Endothelial cell (in vitro differentiated cells): ENCODE measurements around the gene AGBL4. TPM values are rescaled to one million over a fixed set of nuclear protein-coding genes. Genes with fewer than 3 reads are reported as not detected.

ENCODE experiments used
- DNase-seq: peaks from one replicate; pipeline ENCODE4 v3.0.0; 2021; ENCODE audit warnings: low spot score
- H3K27ac Mint-ChIP-seq: one replicate; pipeline ENCODE4 v1.8.0; 2021; ENCODE audit warnings: mixed read lengths, inconsistent platforms; ENCODE audit not compliant: unreplicated experiment
- H3K27me3 Mint-ChIP-seq: one replicate; pipeline ENCODE4 v1.8.0; 2021; ENCODE audit warnings: mild to moderate bottlenecking, moderate library complexity, mixed read lengths, inconsistent platforms; ENCODE audit not compliant: unreplicated experiment
- H3K36me3 Mint-ChIP-seq: one replicate; pipeline ENCODE4 v1.8.0; 2021; ENCODE audit warnings: mild to moderate bottlenecking, low read depth, mixed read lengths, inconsistent platforms; ENCODE audit not compliant: unreplicated experiment
- H3K4me1 Mint-ChIP-seq: one replicate; pipeline ENCODE4 v1.8.0; 2021; ENCODE audit warnings: mild to moderate bottlenecking, mixed read lengths, inconsistent platforms; ENCODE audit not compliant: unreplicated experiment
- H3K4me3 Mint-ChIP-seq: one replicate; pipeline ENCODE4 v1.8.0; 2021; ENCODE audit warnings: mild to moderate bottlenecking, mixed read lengths, inconsistent platforms; ENCODE audit not compliant: unreplicated experiment
- H3K9me3 Mint-ChIP-seq: one replicate; pipeline ENCODE4 v1.8.0; 2021; ENCODE audit warnings: mixed read lengths, inconsistent platforms; ENCODE audit not compliant: unreplicated experiment
- CTCF ChIP-seq: fragments of 200-600 bp; sonication (generic); IDR thresholded peaks from one replicate; pipeline ENCODE4 v1.5.0; 2021; ENCODE audit warnings: antibody characterized with exemption; ENCODE audit not compliant: unreplicated experiment
- total RNA-seq: library from RNA; stranded (reverse); fragmentation: NEBNext Ultra II Directional; extraction: Animal tissue kit (Norgen Biotek cat#: 25700); gene quantifications from one replicate; pipeline ENCODE4 v1.2.1, GENCODE V29; 2021; ENCODE audit not compliant: unreplicated experiment

The AGBL4 gene
- total RNA-seq, 1 donor from 2014 or later = 0.51 TPM

DNA sequence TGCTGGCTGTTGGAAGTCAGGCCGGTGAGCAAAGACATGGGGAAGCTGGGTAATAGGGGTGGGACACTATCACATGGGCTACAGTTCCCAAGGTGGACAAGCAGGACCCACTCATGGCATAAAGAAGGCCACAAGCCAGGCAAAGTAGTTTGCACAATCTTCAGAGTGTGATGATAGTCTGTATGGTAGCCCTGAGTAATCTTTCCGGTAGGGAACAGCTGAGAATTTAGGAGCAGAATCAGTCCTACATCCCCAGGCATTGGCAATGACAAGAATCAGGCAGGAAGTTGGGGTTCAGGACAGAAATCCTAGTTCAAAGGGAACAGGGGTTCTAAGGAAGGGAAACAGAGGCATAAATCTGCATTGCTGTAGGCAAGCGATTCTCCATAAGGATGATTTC, 1527.8 kb downstream of the AGBL4 start:
- Mint-ChIP-seq H3K4me1 (peaks cover 30% of the 10 kb centered on the region), H3K9me3 (no peaks in the 10 kb centered on the region), H3K27me3 (peaks cover 4% of the 10 kb centered on the region), H3K36me3 (no peaks in the 10 kb centered on the region), H3K4me3 (no peak overlapping the region), H3K27ac (no peak overlapping the region)
- DNase-seq = no peak
- TF ChIP-seq CTCF = no peak

GRCh38 chr1:48495166-48495565, 1528.6 kb downstream of the AGBL4 start:
- Mint-ChIP-seq H3K4me3 (no peak overlapping the region), H3K9me3 (no peaks in the 10 kb centered on the region), H3K27me3 (peaks cover 1% of the 10 kb centered on the region), H3K36me3 (no peaks in the 10 kb centered on the region), H3K27ac (no peak overlapping the region), H3K4me1 (peaks cover 23% of the 10 kb centered on the region)
- DNase-seq = no peak
- TF ChIP-seq CTCF = no peak

- no peaks in the 10 kb centered on the region for H3K9me3 Mint-ChIP-seq
- H3K27me3 Mint-ChIP-seq = peaks cover 1% of the 10 kb centered on the region
- no peak for DNase-seq
- no peak overlapping the region for H3K4me3 Mint-ChIP-seq
- H3K36me3 Mint-ChIP-seq = no peaks in the 10 kb centered on the region
- TF ChIP-seq CTCF = no peak
- H3K27ac Mint-ChIP-seq = no peak overlapping the region
- H3K4me1 Mint-ChIP-seq = peaks cover 15% of the 10 kb centered on the region
Measured at GRCh38 chr1:48493970-48494769, 1529.6 kb downstream of the AGBL4 start.

GRCh38 chr1:48493041-48493440, 1530.7 kb downstream of the AGBL4 start:
- Mint-ChIP-seq H3K4me3 (no peak overlapping the region), H3K27me3 (peaks cover 1% of the 10 kb centered on the region), H3K4me1 (peaks cover 4% of the 10 kb centered on the region), H3K36me3 (no peaks in the 10 kb centered on the region), H3K9me3 (no peaks in the 10 kb centered on the region), H3K27ac (no peak overlapping the region)
- no peak for DNase-seq
- no peak for TF ChIP-seq CTCF

GRCh38 chr1:48492392-48492791, 1531.4 kb downstream of the AGBL4 start:
- H3K4me3 Mint-ChIP-seq = no peak overlapping the region
- no peak overlapping the region for H3K27ac Mint-ChIP-seq
- peaks cover 4% of the 10 kb centered on the region for H3K4me1 Mint-ChIP-seq
- H3K36me3 Mint-ChIP-seq = no peaks in the 10 kb centered on the region
- no peak for DNase-seq
- TF ChIP-seq CTCF = no peak
- peaks cover 1% of the 10 kb centered on the region for H3K27me3 Mint-ChIP-seq
- H3K9me3 Mint-ChIP-seq = no peaks in the 10 kb centered on the region
